ENCODE results near the gene RCBTB2. TPM values are rescaled to one million over a fixed set of nuclear protein-coding genes. Genes with fewer than 3 reads are reported as not detected.

The RCBTB2 gene
- total RNA-seq, 1 experiment from 2014 or later: 1.1 TPM

DNA sequence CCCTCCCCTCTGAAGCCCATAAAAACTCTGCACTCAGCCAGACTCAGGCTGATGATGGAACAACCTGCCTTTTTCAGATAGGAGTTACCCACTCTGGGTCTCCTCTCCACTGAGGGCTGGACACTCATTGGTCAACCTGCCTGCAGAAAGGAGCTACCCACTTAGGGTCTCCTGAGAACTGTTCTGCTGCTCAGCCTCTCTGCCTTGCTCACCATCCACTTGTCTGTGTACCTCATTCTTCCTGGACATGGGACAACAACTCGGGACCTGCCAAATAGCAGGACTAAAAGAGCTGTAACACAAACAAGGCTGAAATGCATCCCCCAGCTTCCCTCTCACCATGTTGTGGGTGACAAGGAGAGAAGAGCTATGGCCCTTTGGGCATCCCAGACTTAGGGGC is 18.4 kb upstream of the RCBTB2 start:
- Mint-ChIP-seq H3K27ac (ENCODE audit: unreplicated experiment) (no peak overlapping the region), H3K4me1 (ENCODE audit: low read depth, unreplicated experiment) (no peaks in the 10 kb centered on the region), H3K36me3 (ENCODE audit: insufficient read depth, unreplicated experiment) (no peaks in the 10 kb centered on the region), H3K27me3 (ENCODE audit: insufficient read depth, unreplicated experiment) (no peaks in the 10 kb centered on the region), H3K9me3 (ENCODE audit: unreplicated experiment) (peaks cover 39% of the 10 kb centered on the region), H3K4me3 (ENCODE audit: unreplicated experiment) (no peak overlapping the region)
- Histone ChIP-seq H3K36me3 (ENCODE audit: control insufficient read depth, insufficient read depth, low read length) (no peaks in the 10 kb centered on the region), H3K4me3 (ENCODE audit: low read depth, low read length) (no peak overlapping the region), H3K27me3 (replicated peaks; ENCODE audit: control insufficient read depth, insufficient read depth, low read length) (no peaks in the 10 kb centered on the region), H3K9me3 (peaks cover 29% of the 10 kb centered on the region), H3K4me1 (no peaks in the 10 kb centered on the region)
- BruUV-seq (replicated peaks): no TSS peak
- CTCF ChIA-PET: no interaction called here
- TF ChIP-seq, protein P1, sequence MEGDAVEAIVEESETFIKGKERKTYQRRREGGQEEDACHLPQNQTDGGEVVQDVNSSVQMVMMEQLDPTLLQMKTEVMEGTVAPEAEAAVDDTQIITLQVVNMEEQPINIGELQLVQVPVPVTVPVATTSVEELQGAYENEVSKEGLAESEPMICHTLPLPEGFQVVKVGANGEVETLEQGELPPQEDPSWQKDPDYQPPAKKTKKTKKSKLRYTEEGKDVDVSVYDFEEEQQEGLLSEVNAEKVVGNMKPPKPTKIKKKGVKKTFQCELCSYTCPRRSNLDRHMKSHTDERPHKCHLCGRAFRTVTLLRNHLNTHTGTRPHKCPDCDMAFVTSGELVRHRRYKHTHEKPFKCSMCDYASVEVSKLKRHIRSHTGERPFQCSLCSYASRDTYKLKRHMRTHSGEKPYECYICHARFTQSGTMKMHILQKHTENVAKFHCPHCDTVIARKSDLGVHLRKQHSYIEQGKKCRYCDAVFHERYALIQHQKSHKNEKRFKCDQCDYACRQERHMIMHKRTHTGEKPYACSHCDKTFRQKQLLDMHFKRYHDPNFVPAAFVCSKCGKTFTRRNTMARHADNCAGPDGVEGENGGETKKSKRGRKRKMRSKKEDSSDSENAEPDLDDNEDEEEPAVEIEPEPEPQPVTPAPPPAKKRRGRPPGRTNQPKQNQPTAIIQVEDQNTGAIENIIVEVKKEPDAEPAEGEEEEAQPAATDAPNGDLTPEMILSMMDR (IDR thresholded peaks at IDR 0.05; ENCODE audit: insufficient read depth in 1 of 2, low read depth in 1 of 2, low read length in 1 of 2, severe bottlenecking in 1 of 2, unreplicated experiment in 1 of 2): no peak
- POLR2A ChIA-PET: no interaction called here
- DNase-seq: no peak
- intact Hi-C loops (cut with micrococcal nuclease; ENCODE audit: unreplicated experiment): no loop called here

DNA sequence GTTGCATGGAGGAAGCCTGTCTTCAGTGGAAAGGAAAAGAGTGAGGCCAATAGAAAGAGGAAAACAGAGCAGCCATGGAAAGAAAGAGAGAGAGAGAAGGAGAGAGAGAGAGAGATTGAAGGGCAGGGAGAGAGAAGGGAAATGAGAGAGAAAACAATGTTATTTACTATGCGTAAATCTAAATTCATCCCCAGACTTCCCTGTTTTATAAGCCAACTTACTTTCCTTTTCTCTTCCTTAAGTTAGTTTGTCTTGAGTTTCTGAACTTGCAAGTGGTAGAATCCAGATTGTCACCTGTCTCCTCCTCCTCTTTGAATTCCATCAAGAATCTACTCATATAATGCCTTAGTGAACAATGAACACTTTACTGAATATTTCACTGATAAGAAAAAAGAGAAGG is 16.8 kb upstream of the RCBTB2 start:
- Mint-ChIP-seq H3K27ac (ENCODE audit: unreplicated experiment) (no peak overlapping the region), H3K36me3 (ENCODE audit: insufficient read depth, unreplicated experiment) (no peaks in the 10 kb centered on the region), H3K9me3 (ENCODE audit: unreplicated experiment) (peaks cover 26% of the 10 kb centered on the region), H3K27me3 (ENCODE audit: insufficient read depth, unreplicated experiment) (no peaks in the 10 kb centered on the region), H3K4me3 (ENCODE audit: unreplicated experiment) (no peak overlapping the region), H3K4me1 (ENCODE audit: low read depth, unreplicated experiment) (no peaks in the 10 kb centered on the region)
- Histone ChIP-seq H3K9me3 (peaks cover 23% of the 10 kb centered on the region), H3K27me3 (replicated peaks; ENCODE audit: control insufficient read depth, insufficient read depth, low read length) (no peaks in the 10 kb centered on the region), H3K4me3 (ENCODE audit: low read depth, low read length) (no peak overlapping the region), H3K36me3 (ENCODE audit: control insufficient read depth, insufficient read depth, low read length) (no peaks in the 10 kb centered on the region), H3K4me1 (no peaks in the 10 kb centered on the region)
- TF ChIP-seq, protein P1 (IDR thresholded peaks at IDR 0.05; ENCODE audit: insufficient read depth in 1 of 2, low read depth in 1 of 2, low read length in 1 of 2, severe bottlenecking in 1 of 2, unreplicated experiment in 1 of 2): no peak
- POLR2A ChIA-PET: no interaction called here
- no TSS peak for BruUV-seq (replicated peaks)
- DNase-seq: no peak
- CTCF ChIA-PET: no interaction called here
- intact Hi-C loops (cut with micrococcal nuclease; ENCODE audit: unreplicated experiment): no loop called here

DNA sequence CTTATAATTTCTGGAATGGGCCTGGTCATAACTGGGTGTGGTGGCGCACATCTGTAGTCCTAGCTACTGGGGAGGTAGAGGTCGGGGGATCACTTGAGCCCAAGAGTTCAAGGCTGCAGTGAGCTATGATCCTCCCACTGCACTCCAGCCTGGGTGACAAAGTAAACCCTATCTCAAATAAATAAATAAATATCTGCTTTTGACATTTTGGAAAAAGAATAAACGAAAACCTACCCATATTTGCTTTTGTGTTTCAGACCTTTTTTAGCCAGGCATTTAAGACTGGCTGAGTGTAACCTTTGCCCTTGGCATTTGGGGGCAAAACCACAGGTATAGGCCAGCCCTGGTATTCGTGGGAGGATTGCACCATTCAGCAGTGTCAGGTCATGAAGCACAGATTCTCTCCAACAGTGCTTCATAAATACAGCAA is 14.8 kb upstream of the RCBTB2 start:
- no peaks in the 10 kb centered on the region for H3K4me1 Mint-ChIP-seq (ENCODE audit: low read depth, unreplicated experiment)
- H3K4me3 ChIP-seq (ENCODE audit: low read depth, low read length): no peak overlapping the region
- H3K4me3 Mint-ChIP-seq (ENCODE audit: unreplicated experiment): no peak overlapping the region
- no peaks in the 10 kb centered on the region for H3K36me3 ChIP-seq (ENCODE audit: control insufficient read depth, insufficient read depth, low read length)
- peaks cover 16% of the 10 kb centered on the region for H3K9me3 ChIP-seq
- BruUV-seq (replicated peaks): no TSS peak
- H3K4me1 ChIP-seq: no peaks in the 10 kb centered on the region
- H3K36me3 Mint-ChIP-seq (ENCODE audit: insufficient read depth, unreplicated experiment): no peaks in the 10 kb centered on the region
- H3K27me3 ChIP-seq (replicated peaks; ENCODE audit: control insufficient read depth, insufficient read depth, low read length): no peaks in the 10 kb centered on the region
- H3K9me3 Mint-ChIP-seq (ENCODE audit: unreplicated experiment): peaks cover 15% of the 10 kb centered on the region
- no peaks in the 10 kb centered on the region for H3K27me3 Mint-ChIP-seq (ENCODE audit: insufficient read depth, unreplicated experiment)
- ChIA-PET POLR2A (no interaction called here), CTCF (no interaction called here)
- DNase-seq: no peak
- intact Hi-C loops (cut with micrococcal nuclease; ENCODE audit: unreplicated experiment): no loop called here
- no peak overlapping the region for H3K27ac Mint-ChIP-seq (ENCODE audit: unreplicated experiment)
- TF ChIP-seq, protein P1 (IDR thresholded peaks at IDR 0.05; ENCODE audit: insufficient read depth in 1 of 2, low read depth in 1 of 2, low read length in 1 of 2, severe bottlenecking in 1 of 2, unreplicated experiment in 1 of 2): no peak

Data from Caco-2 (cell line).